HG02798 (cell line): ENCODE measurements around the gene EBI3.
"Not testable (repeated sequence)": the region's sequence is repeated elsewhere in the genome, so short reads cannot be mapped to it uniquely, and the experiment has no call there.

Experiments
- ATAC-seq: cut with Tn5 transposase; IDR thresholded peaks from one replicate; pipeline ENCODE4 v1.9.1; 2021; ENCODE audit warnings: mild to moderate bottlenecking; ENCODE audit not compliant: unreplicated experiment, poor library complexity

Gene EBI3

GRCh38 chr19:4199699-4200293 is 29.5 kb upstream of the EBI3 start:
- no peak for ATAC-seq

- ATAC-seq: no peak
Measured at GRCh38 chr19:4200940-4201542, 28.3 kb upstream of the EBI3 start.

- no peak for ATAC-seq
Measured at GRCh38 chr19:4201798-4202197, 27.5 kb upstream of the EBI3 start.

- ATAC-seq: no peak
Measured at GRCh38 chr19:4206818-4207484, 22.4 kb upstream of the EBI3 start.

- ATAC-seq: no peak
Measured at GRCh38 chr19:4208385-4209094, 20.8 kb upstream of the EBI3 start.

GRCh38 chr19:4210166-4210731 is 19.1 kb upstream of the EBI3 start:
- ATAC-seq: no peak

GRCh38 chr19:4213116-4213515 is 16.2 kb upstream of the EBI3 start:
- ATAC-seq: no peak

GRCh38 chr19:4215807-4216206 is 13.5 kb upstream of the EBI3 start:
- no peak for ATAC-seq

- no peak for ATAC-seq
Measured at GRCh38 chr19:4216846-4217245, 12.5 kb upstream of the EBI3 start.

- ATAC-seq: no peak
Measured at GRCh38 chr19:4217429-4218264, 11.7 kb upstream of the EBI3 start.

GRCh38 chr19:4218523-4218922 is 10.8 kb upstream of the EBI3 start:
- ATAC-seq: not testable (repeated sequence)

- no peak for ATAC-seq
Measured at GRCh38 chr19:4220188-4220587, 9.1 kb upstream of the EBI3 start.

GRCh38 chr19:4224470-4224869 is 4.9 kb upstream of the EBI3 start:
- ATAC-seq: no peak

GRCh38 chr19:4225885-4226284 is 3.4 kb upstream of the EBI3 start:
- no peak for ATAC-seq

- ATAC-seq: no peak
Measured at GRCh38 chr19:4227771-4228170, 1.6 kb upstream of the EBI3 start.

- no peak for ATAC-seq
Measured at GRCh38 chr19:4228765-4229178, 551 bp upstream of the EBI3 start.

GRCh38 chr19:4230237-4230636 is 914 bp downstream of the EBI3 start:
- ATAC-seq: not testable (repeated sequence)

- not testable (repeated sequence) for ATAC-seq
Measured at GRCh38 chr19:4231521-4231920, 2.2 kb downstream of the EBI3 start.

- not testable (repeated sequence) for ATAC-seq
Measured at GRCh38 chr19:4232139-4232538, 2.8 kb downstream of the EBI3 start.
